Chondrocyte (in vitro differentiated cells): Measurements from ENCODE around the gene TSPAN12. TPM values are rescaled to one million over a fixed set of nuclear protein-coding genes. Genes with fewer than 3 reads are reported as not detected.

Experiments
- DNase-seq: peaks from one replicate; pipeline ENCODE4 v3.0.0; 2021; ENCODE audit warnings: mixed read lengths, low spot score
- H3K27ac Mint-ChIP-seq: one replicate; pipeline ENCODE4 v1.8.0; 2021; ENCODE audit warnings: mild to moderate bottlenecking, moderate library complexity, mixed read lengths; ENCODE audit not compliant: unreplicated experiment
- H3K27me3 Mint-ChIP-seq: 2 replicates; pipeline ENCODE4 v1.8.0; 2021; ENCODE audit warnings: low read depth, mixed read lengths
- H3K36me3 Mint-ChIP-seq: 2 replicates; pipeline ENCODE4 v1.8.0; 2021; ENCODE audit warnings: low read depth, mixed read lengths
- H3K4me1 Mint-ChIP-seq: 2 replicates; pipeline ENCODE4 v1.8.0; 2021; ENCODE audit warnings: low read depth, mild to moderate bottlenecking, mixed read lengths
- H3K4me3 Mint-ChIP-seq: one replicate; pipeline ENCODE4 v1.8.0; 2021; ENCODE audit warnings: mild to moderate bottlenecking, moderate library complexity, mixed read lengths; ENCODE audit not compliant: unreplicated experiment
- H3K9me3 Mint-ChIP-seq: 2 replicates; pipeline ENCODE4 v1.8.0; 2021; ENCODE audit warnings: low read depth, mixed read lengths
- total RNA-seq: library from RNA; stranded (reverse); gene quantifications from 3 replicates; pipeline ENCODE4 v1.2.1, GENCODE V29; 2021
- TF ChIP-seq, protein P1 (sequence below): fragments of 200-600 bp; sonication (generic); IDR thresholded peaks from 2 replicates; pipeline ENCODE4 v1.5.0; 2021; ENCODE audit warnings: antibody characterized with exemption, mild to moderate bottlenecking, moderate library complexity

TSPAN12 gene
- total RNA-seq, 1 donor from 2014 or later, result 7.8 TPM

DNA sequence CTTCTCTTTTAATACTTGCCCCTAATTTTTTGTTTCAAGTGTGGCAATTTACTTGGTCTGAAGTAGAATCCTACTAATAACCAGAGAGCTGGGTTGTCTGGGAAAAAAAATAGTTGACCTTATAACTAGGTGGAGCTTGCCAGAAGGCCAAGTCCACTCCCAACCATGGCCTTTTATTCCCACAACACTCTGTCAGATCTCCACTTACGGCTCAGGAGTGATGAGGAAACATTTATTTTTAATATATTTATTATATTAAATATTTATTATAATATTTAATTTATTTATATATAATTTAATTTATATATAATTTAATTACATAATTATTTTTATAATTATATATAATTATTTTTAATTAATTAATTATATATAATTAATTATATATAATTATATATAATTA lies 58.8 kb downstream of the TSPAN12 start:
- no peak for DNase-seq
- H3K27ac Mint-ChIP-seq, result no peak overlapping the region
- peaks cover 10% of the 10 kb centered on the region for H3K9me3 Mint-ChIP-seq
- H3K4me3 Mint-ChIP-seq, result no peak overlapping the region
- peaks cover 12% of the 10 kb centered on the region for H3K36me3 Mint-ChIP-seq
- peaks cover 7% of the 10 kb centered on the region for H3K4me1 Mint-ChIP-seq
- TF ChIP-seq, protein P1, sequence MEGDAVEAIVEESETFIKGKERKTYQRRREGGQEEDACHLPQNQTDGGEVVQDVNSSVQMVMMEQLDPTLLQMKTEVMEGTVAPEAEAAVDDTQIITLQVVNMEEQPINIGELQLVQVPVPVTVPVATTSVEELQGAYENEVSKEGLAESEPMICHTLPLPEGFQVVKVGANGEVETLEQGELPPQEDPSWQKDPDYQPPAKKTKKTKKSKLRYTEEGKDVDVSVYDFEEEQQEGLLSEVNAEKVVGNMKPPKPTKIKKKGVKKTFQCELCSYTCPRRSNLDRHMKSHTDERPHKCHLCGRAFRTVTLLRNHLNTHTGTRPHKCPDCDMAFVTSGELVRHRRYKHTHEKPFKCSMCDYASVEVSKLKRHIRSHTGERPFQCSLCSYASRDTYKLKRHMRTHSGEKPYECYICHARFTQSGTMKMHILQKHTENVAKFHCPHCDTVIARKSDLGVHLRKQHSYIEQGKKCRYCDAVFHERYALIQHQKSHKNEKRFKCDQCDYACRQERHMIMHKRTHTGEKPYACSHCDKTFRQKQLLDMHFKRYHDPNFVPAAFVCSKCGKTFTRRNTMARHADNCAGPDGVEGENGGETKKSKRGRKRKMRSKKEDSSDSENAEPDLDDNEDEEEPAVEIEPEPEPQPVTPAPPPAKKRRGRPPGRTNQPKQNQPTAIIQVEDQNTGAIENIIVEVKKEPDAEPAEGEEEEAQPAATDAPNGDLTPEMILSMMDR, result no peak
- H3K27me3 Mint-ChIP-seq, result no peaks in the 10 kb centered on the region

- Mint-ChIP-seq H3K27ac (no peak overlapping the region), H3K36me3 (peaks cover 12% of the 10 kb centered on the region), H3K4me1 (peaks cover 26% of the 10 kb centered on the region), H3K27me3 (no peaks in the 10 kb centered on the region), H3K9me3 (peaks cover 10% of the 10 kb centered on the region), H3K4me3 (no peak overlapping the region)
- TF ChIP-seq, protein P1, result no peak
- DNase-seq, result no peak
Measured at GRCh38 chr7:120797026-120797645, 60.8 kb downstream of the TSPAN12 start.

GRCh38 chr7:120794106-120794729 lies 63.7 kb downstream of the TSPAN12 start:
- H3K4me3 Mint-ChIP-seq, result no peak overlapping the region
- TF ChIP-seq, protein P1, result no peak
- peak overlapping the region; percentile 55 for H3K27ac Mint-ChIP-seq
- no peaks in the 10 kb centered on the region for H3K27me3 Mint-ChIP-seq
- peaks cover 9% of the 10 kb centered on the region for H3K36me3 Mint-ChIP-seq
- H3K9me3 Mint-ChIP-seq, result peaks cover 10% of the 10 kb centered on the region
- H3K4me1 Mint-ChIP-seq, result peaks cover 33% of the 10 kb centered on the region
- DNase-seq, result no peak

- H3K4me3 Mint-ChIP-seq, result no peak overlapping the region
- peaks cover 10% of the 10 kb centered on the region for H3K9me3 Mint-ChIP-seq
- peaks cover 33% of the 10 kb centered on the region for H3K4me1 Mint-ChIP-seq
- no peak overlapping the region for H3K27ac Mint-ChIP-seq
- no peak for DNase-seq
- TF ChIP-seq, protein P1, result no peak
- H3K36me3 Mint-ChIP-seq, result peaks cover 13% of the 10 kb centered on the region
- H3K27me3 Mint-ChIP-seq, result no peaks in the 10 kb centered on the region
Measured at GRCh38 chr7:120793213-120793936, 64.6 kb downstream of the TSPAN12 start.

DNA sequence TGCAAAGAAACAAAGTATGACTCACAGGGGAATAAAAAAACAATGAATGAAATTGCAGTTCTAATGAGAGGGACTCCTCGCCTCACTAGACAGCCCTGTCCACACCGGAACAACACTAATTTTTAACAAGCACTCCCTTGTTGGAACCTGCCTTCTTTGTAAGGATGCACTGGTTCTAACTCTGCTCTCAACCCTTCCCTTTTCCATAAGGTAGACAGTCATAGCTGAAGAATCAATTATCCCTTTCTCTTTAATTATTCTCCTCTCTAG lies 65.1 kb downstream of the TSPAN12 start:
- Mint-ChIP-seq H3K4me1 (peaks cover 33% of the 10 kb centered on the region), H3K36me3 (peaks cover 12% of the 10 kb centered on the region), H3K27me3 (no peaks in the 10 kb centered on the region), H3K4me3 (no peak overlapping the region), H3K9me3 (peaks cover 10% of the 10 kb centered on the region), H3K27ac (no peak overlapping the region)
- no peak for DNase-seq
- TF ChIP-seq, protein P1, result no peak
